ENCODE measurements around the gene FZD10.

Gene FZD10

GRCh38 chr12:130179191-130179590 is 16.9 kb downstream of the FZD10 start:
- H3K27ac Mint-ChIP-seq: no peak overlapping the region
- peaks cover 17% of the 10 kb centered on the region for H3K27me3 Mint-ChIP-seq
- H3K4me3 Mint-ChIP-seq: no peak overlapping the region
- no peaks in the 10 kb centered on the region for H3K36me3 Mint-ChIP-seq
- peaks cover 10% of the 10 kb centered on the region for H3K9me3 Mint-ChIP-seq
- H3K4me1 Mint-ChIP-seq: no peaks in the 10 kb centered on the region

GRCh38 chr12:130179621-130180020 is 17.4 kb downstream of the FZD10 start:
- H3K36me3 Mint-ChIP-seq: no peaks in the 10 kb centered on the region
- H3K27ac Mint-ChIP-seq: no peak overlapping the region
- no peak overlapping the region for H3K4me3 Mint-ChIP-seq
- peaks cover 10% of the 10 kb centered on the region for H3K9me3 Mint-ChIP-seq
- no peaks in the 10 kb centered on the region for H3K4me1 Mint-ChIP-seq
- peaks cover 17% of the 10 kb centered on the region for H3K27me3 Mint-ChIP-seq

- Mint-ChIP-seq H3K36me3 (no peaks in the 10 kb centered on the region), H3K4me1 (no peaks in the 10 kb centered on the region), H3K4me3 (no peak overlapping the region), H3K9me3 (peaks cover 10% of the 10 kb centered on the region), H3K27me3 (peaks cover 15% of the 10 kb centered on the region), H3K27ac (no peak overlapping the region)
Measured at GRCh38 chr12:130181211-130181610, 18.9 kb downstream of the FZD10 start.

- Mint-ChIP-seq H3K27ac (no peak overlapping the region), H3K9me3 (peaks cover 10% of the 10 kb centered on the region)
Measured at GRCh38 chr12:130183585-130184370, 21.5 kb downstream of the FZD10 start.

GRCh38 chr12:130184404-130185090 is 22.3 kb downstream of the FZD10 start:
- H3K36me3 Mint-ChIP-seq: no peaks in the 10 kb centered on the region
- no peaks in the 10 kb centered on the region for H3K4me1 Mint-ChIP-seq
- H3K4me3 Mint-ChIP-seq: no peak overlapping the region
- H3K9me3 Mint-ChIP-seq: peaks cover 10% of the 10 kb centered on the region
- H3K27ac Mint-ChIP-seq: no peak overlapping the region
- H3K27me3 Mint-ChIP-seq: peaks cover 9% of the 10 kb centered on the region

More at GRCh38 chr12:130183585-130184370, 21.5 kb downstream of the FZD10 start:
- Mint-ChIP-seq H3K4me1 (no peaks in the 10 kb centered on the region), H3K27me3 (peaks cover 8% of the 10 kb centered on the region), H3K4me3 (no peak overlapping the region), H3K36me3 (no peaks in the 10 kb centered on the region)

GRCh38 chr12:130185455-130186391 is 23.5 kb downstream of the FZD10 start:
- Mint-ChIP-seq H3K27ac (no peak overlapping the region), H3K27me3 (peaks cover 10% of the 10 kb centered on the region), H3K4me3 (no peak overlapping the region), H3K36me3 (no peaks in the 10 kb centered on the region), H3K4me1 (no peaks in the 10 kb centered on the region), H3K9me3 (peaks cover 10% of the 10 kb centered on the region)

- H3K4me1 Mint-ChIP-seq: no peaks in the 10 kb centered on the region
- H3K27me3 Mint-ChIP-seq: peaks cover 10% of the 10 kb centered on the region
- no peak overlapping the region for H3K4me3 Mint-ChIP-seq
- no peaks in the 10 kb centered on the region for H3K36me3 Mint-ChIP-seq
- peaks cover 10% of the 10 kb centered on the region for H3K9me3 Mint-ChIP-seq
- no peak overlapping the region for H3K27ac Mint-ChIP-seq
Measured at GRCh38 chr12:130186651-130187268, 24.5 kb downstream of the FZD10 start.

GRCh38 chr12:130192642-130193345 is 30.5 kb downstream of the FZD10 start:
- no peak overlapping the region for H3K27ac Mint-ChIP-seq

GRCh38 chr12:130194154-130194553 is 31.9 kb downstream of the FZD10 start:
- Mint-ChIP-seq H3K36me3 (no peaks in the 10 kb centered on the region), H3K4me3 (no peak overlapping the region), H3K27ac (no peak overlapping the region), H3K4me1 (no peaks in the 10 kb centered on the region), H3K27me3 (peaks cover 2% of the 10 kb centered on the region), H3K9me3 (no peaks in the 10 kb centered on the region)

More at GRCh38 chr12:130192642-130193345, 30.5 kb downstream of the FZD10 start:
- Mint-ChIP-seq H3K9me3 (no peaks in the 10 kb centered on the region), H3K4me3 (no peak overlapping the region), H3K27me3 (peaks cover 6% of the 10 kb centered on the region), H3K36me3 (no peaks in the 10 kb centered on the region), H3K4me1 (no peaks in the 10 kb centered on the region)

- H3K36me3 Mint-ChIP-seq: no peaks in the 10 kb centered on the region
- no peak overlapping the region for H3K27ac Mint-ChIP-seq
- H3K27me3 Mint-ChIP-seq: peaks cover 2% of the 10 kb centered on the region
- no peaks in the 10 kb centered on the region for H3K4me1 Mint-ChIP-seq
- no peak overlapping the region for H3K4me3 Mint-ChIP-seq
- no peaks in the 10 kb centered on the region for H3K9me3 Mint-ChIP-seq
Measured at GRCh38 chr12:130195369-130195768, 33.1 kb downstream of the FZD10 start.

GRCh38 chr12:130195776-130196175 is 33.5 kb downstream of the FZD10 start:
- Mint-ChIP-seq H3K27ac (no peak overlapping the region), H3K9me3 (no peaks in the 10 kb centered on the region), H3K27me3 (peaks cover 5% of the 10 kb centered on the region), H3K36me3 (no peaks in the 10 kb centered on the region), H3K4me1 (no peaks in the 10 kb centered on the region), H3K4me3 (no peak overlapping the region)

- Mint-ChIP-seq H3K4me3 (no peak overlapping the region), H3K36me3 (no peaks in the 10 kb centered on the region), H3K9me3 (no peaks in the 10 kb centered on the region), H3K4me1 (no peaks in the 10 kb centered on the region), H3K27me3 (peaks cover 5% of the 10 kb centered on the region), H3K27ac (no peak overlapping the region)
Measured at GRCh38 chr12:130196827-130197226, 34.6 kb downstream of the FZD10 start.

- no peaks in the 10 kb centered on the region for H3K4me1 Mint-ChIP-seq
- no peak overlapping the region for H3K4me3 Mint-ChIP-seq
- no peak overlapping the region for H3K27ac Mint-ChIP-seq
- no peaks in the 10 kb centered on the region for H3K9me3 Mint-ChIP-seq
- H3K27me3 Mint-ChIP-seq: peaks cover 5% of the 10 kb centered on the region
- no peaks in the 10 kb centered on the region for H3K36me3 Mint-ChIP-seq
Measured at GRCh38 chr12:130198026-130198662, 35.9 kb downstream of the FZD10 start.

GRCh38 chr12:130198663-130199060 is 36.4 kb downstream of the FZD10 start:
- Mint-ChIP-seq H3K9me3 (no peaks in the 10 kb centered on the region), H3K36me3 (no peaks in the 10 kb centered on the region), H3K27me3 (peaks cover 5% of the 10 kb centered on the region), H3K27ac (no peak overlapping the region), H3K4me1 (no peaks in the 10 kb centered on the region), H3K4me3 (no peak overlapping the region)

All from activated naive CD4-positive, alpha-beta T cell treated with anti-CD3 and anti-CD28 coated beads, Interleukin-2, amount 50 U/mL, for 24 hours (primary cell).